HG03439 (cell line): ENCODE data around the gene HS3ST4.

Experiments used
- ATAC-seq: cut with Tn5 transposase; IDR thresholded peaks from one replicate; pipeline ENCODE4 v1.9.1; 2021; ENCODE audit warnings: mild to moderate bottlenecking, moderate library complexity; ENCODE audit not compliant: unreplicated experiment

Gene HS3ST4

DNA sequence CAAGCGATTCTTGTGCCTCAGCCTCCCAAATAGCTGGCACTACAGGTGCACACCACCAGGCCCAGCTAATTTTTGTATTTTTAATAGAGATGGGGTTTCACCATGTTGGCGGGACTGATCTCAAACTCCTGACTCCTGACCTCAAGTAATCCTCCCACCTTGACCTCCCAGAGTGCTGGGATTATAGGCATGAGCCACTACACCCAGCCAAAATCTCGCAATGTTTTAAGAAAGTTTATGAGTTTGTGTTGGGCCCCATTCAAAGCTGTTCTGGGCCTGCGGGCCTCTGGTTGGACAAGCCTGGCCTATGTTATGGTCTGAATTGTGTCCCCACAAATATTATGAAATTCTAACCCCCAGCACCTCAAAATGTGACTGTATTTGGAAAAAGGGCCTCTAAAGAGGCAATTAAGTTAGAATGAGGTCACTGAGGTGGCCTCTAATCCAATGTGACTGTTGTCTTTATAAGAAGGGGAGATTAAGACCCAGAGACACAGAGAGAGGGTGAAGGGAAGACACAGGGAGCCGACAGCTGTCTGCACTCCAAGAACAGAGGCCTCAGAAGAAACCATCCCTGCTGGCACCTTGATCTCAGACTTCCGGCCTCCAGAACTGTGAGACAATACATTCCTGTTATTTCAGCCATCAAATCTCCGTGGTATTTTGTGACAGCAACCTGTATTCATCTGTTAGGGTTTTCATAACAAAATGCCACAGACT lies 469.9 kb downstream of the HS3ST4 start:
- ATAC-seq, result no peak

DNA sequence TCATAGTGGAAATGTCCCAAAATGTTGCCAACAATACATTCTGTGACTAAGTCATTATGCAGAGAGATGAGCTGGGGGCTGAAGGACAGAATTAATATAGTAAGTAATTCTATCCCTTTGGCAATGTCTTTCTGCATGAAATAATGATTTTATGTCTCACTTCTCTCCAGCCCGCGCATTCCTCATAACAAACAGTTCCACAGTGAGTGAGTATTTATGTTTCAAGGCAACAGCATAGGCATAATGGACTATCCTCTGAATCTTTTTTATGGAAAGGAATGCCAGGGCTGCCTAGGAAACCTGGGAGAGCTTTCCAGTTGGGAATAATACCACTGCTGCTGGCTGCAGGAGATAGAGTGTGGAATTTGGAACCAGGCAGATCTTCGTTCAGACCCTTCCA lies 477.7 kb downstream of the HS3ST4 start:
- no peak for ATAC-seq

DNA sequence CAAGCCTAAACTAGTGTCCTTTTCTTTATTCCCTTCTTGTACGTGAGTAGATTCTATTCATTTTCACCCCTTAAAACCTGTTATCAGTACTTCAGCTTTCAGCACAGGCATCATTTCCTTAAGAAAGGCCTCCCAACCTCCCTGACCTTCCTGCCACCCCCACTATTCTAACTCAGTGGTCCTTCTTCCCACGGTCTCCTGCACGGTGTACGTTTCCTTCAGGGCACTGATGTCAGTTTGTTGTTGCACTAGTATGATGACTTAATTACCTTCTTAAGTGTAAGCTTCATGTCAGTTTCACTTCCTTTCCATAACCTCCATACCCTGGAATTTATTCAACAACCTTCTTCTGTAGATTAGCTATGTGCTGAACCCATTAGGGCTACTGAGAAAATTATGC lies 484.2 kb downstream of the HS3ST4 start:
- ATAC-seq, result no peak

DNA sequence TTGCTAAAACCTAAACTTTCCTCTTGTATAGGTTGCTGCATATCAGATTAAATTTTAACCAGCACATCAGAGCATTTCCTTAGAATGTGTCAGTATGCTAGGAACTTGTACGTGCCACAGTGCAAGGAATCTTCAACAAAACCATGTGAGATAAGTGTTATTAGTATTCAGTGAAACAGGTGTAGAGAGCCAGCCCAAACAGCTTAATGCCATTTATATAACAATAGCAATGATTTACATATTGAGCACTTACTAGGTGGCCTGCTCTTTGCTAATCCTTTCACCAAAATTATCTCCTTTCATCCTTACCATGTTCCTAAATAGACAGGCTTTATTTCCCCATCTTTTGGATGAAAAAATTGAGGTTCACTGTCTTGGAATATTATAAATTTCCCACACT lies 485.7 kb downstream of the HS3ST4 start:
- ATAC-seq, result no peak

DNA sequence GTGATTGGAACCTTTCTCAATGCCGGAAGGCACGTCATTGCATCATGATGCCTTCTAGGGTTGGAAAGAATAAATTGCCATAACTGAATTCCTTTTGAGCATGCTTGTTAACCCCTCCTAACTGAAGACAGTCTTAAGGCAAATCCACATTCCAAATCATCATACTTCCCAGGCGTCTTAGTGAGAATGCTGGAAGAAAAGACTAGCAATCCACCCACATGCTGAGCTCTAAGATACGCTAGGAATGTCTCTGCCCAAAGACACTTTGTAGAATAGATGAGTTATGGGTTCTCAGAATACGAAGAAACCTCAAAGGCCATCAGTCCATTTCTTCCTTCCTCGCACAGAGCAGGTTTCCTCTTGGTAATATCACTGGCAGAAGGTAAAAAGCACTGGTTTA lies 486.5 kb downstream of the HS3ST4 start:
- ATAC-seq, result no peak

DNA sequence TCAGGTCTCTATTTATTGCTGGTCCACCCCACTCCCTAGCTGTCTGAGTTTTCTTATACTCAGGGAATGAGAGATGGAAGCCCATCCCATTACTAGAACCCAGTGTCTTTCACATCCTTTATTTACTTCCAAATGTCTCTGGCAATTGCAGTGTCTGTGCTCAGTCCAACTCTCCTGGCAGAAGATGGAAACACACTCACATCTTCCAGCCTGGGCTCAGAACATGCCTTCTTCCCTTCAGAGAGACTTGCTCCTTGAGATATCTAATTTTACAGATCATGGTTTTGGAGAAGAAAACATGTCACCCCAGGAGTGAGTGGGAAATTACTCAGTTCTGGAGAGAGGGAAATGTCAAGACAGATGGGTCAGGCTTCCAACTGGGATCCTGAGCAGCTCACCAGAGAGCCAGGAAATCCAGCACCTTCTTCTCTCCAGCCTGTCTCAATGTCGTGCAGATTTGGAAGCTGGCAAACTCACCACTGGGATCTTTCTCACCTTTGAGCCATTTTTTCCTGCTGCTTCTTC lies 494.4 kb downstream of the HS3ST4 start:
- no peak for ATAC-seq
